CD14-positive monocyte (primary cell): ENCODE data around the gene RANBP17. TPM values are rescaled to one million over a fixed set of nuclear protein-coding genes. Genes with fewer than 3 reads are reported as not detected.

ENCODE experiments used
- DNase-seq, 3 donors: peaks; one replicate each; pipeline ENCODE4 v3.0.0-alpha.2; 2011 to 2022
- H2AFZ ChIP-seq: 2 replicates; pipeline ENCODE4 v1.6.0; 2012; ENCODE audit warnings: mild to moderate bottlenecking, low read depth, low read length, inconsistent platforms; ENCODE audit not compliant: insufficient read depth, poor library complexity, severe bottlenecking
- H3K27ac ChIP-seq, 2 donors: 1 replicate in 1 of 2; 2 replicates in 1 of 2; pipeline ENCODE4 v1.5.1; 2012 to 2013; ENCODE audit warnings: low read length in 2 of 2, control low read depth in 1 of 2, inconsistent platforms in 1 of 2, low read depth in 1 of 2, mild to moderate bottlenecking in 1 of 2
- H3K27me3 ChIP-seq, 2 donors: one replicate each; pipeline versions ENCODE4 v1.6.0 to v1.6.1; 2011 to 2013; ENCODE audit warnings: low read length in 2 of 2; ENCODE audit not compliant: control insufficient read depth in 2 of 2, insufficient read depth in 2 of 2
- H3K36me3 ChIP-seq, 2 donors: replicated peaks in 1 of 2; 1 replicate in 1 of 2; 2 replicates in 1 of 2; pipeline versions ENCODE4 v1.5.1 to v1.6.1; 2012 to 2013; ENCODE audit warnings: low read length in 2 of 2, control low read depth in 1 of 2, inconsistent platforms in 1 of 2, mild to moderate bottlenecking in 1 of 2; ENCODE audit not compliant: insufficient read depth in 2 of 2, control insufficient read depth in 1 of 2
- H3K4me1 ChIP-seq, 2 donors: 1 replicate in 1 of 2; 2 replicates in 1 of 2; pipeline versions ENCODE4 v1.5.1 to v1.6.1; 2012 to 2013; ENCODE audit warnings: low read length in 2 of 2, control low read depth in 1 of 2, inconsistent platforms in 1 of 2, mild to moderate bottlenecking in 1 of 2, moderate library complexity in 1 of 2; ENCODE audit not compliant: insufficient read depth in 2 of 2, control insufficient read depth in 1 of 2
- H3K4me2 ChIP-seq: replicated peaks from 2 replicates; pipeline ENCODE3; 2012; ENCODE audit warnings: low read length, moderate library complexity, mild to moderate bottlenecking; ENCODE audit not compliant: poor library complexity, severe bottlenecking; ENCODE audit errors: extremely low read depth
- H3K4me3 ChIP-seq, 3 experiments: fragments of 200-600 bp in 1 of 3; sonication (generic) in 1 of 3; replicated peaks in 1 of 3; 1 replicate in 2 of 3; 2 replicates in 1 of 3; pipeline ENCODE4 v1.5.1; 2011 to 2013; ENCODE audit warnings: low read length in 3 of 3, mild to moderate bottlenecking in 3 of 3, control low read depth in 2 of 3, low read depth in 2 of 3, inconsistent platforms in 1 of 3, moderate library complexity in 1 of 3
- H3K79me2 ChIP-seq: 2 replicates; pipeline ENCODE4 v1.6.0; 2012; ENCODE audit warnings: mild to moderate bottlenecking, control low read depth, inconsistent platforms, low read length, moderate library complexity; ENCODE audit not compliant: insufficient read depth
- H3K9ac ChIP-seq: 2 replicates; pipeline ENCODE4 v1.6.0; 2017; ENCODE audit warnings: low read length, mild to moderate bottlenecking; ENCODE audit not compliant: insufficient read depth, poor library complexity, severe bottlenecking
- H3K9me3 ChIP-seq, 2 donors: replicated peaks in 1 of 2; 1 replicate in 1 of 2; 2 replicates in 1 of 2; pipeline versions ENCODE4 v1.5.1 to v1.6.1; 2012 to 2013; ENCODE audit warnings: low read length in 2 of 2, control low read depth in 1 of 2; ENCODE audit not compliant: control insufficient read depth in 1 of 2, insufficient read depth in 1 of 2
- H4K20me1 ChIP-seq: 2 replicates; pipeline ENCODE4 v1.6.0; 2012; ENCODE audit warnings: mild to moderate bottlenecking, low read length, control low read depth, moderate library complexity; ENCODE audit not compliant: insufficient read depth
- H3K27ac Mint-ChIP-seq, 7 donors: one replicate each; pipeline ENCODE4 v1.8.0; 2020; ENCODE audit warnings: mild to moderate bottlenecking in 7 of 7, mixed read lengths in 7 of 7, moderate library complexity in 6 of 7, inconsistent platforms in 2 of 7
- H3K27me3 Mint-ChIP-seq, 3 donors: one replicate each; pipeline ENCODE4 v1.8.0; 2021 to 2022; ENCODE audit warnings: low read depth in 3 of 3, mild to moderate bottlenecking in 3 of 3, mixed read lengths in 3 of 3, moderate library complexity in 3 of 3, inconsistent platforms in 1 of 3
- H3K36me3 Mint-ChIP-seq, 2 donors: one replicate each; pipeline ENCODE4 v1.8.0; 2020; ENCODE audit warnings: mixed read lengths in 2 of 2, inconsistent platforms in 1 of 2, mild to moderate bottlenecking in 1 of 2
- H3K4me1 Mint-ChIP-seq: one replicate; pipeline ENCODE4 v1.8.0; 2020; ENCODE audit warnings: mild to moderate bottlenecking, mixed read lengths
- H3K4me3 Mint-ChIP-seq, 2 donors: one replicate each; pipeline ENCODE4 v1.8.0; 2020; ENCODE audit warnings: mild to moderate bottlenecking in 2 of 2, mixed read lengths in 2 of 2, moderate library complexity in 1 of 2
- H3K9me3 Mint-ChIP-seq, 7 donors: one replicate each; pipeline ENCODE4 v1.8.0; 2020 to 2022; ENCODE audit warnings: mixed read lengths in 7 of 7, mild to moderate bottlenecking in 6 of 7, moderate library complexity in 6 of 7, inconsistent platforms in 2 of 7
- CTCF ChIP-seq: fragments of 200-600 bp; IDR thresholded peaks from one replicate; pipeline ENCODE4 v1.8.0; 2022; ENCODE audit warnings: antibody characterized with exemption, mild to moderate bottlenecking
- WGBS: methylation state at CpG from one replicate; pipeline ENCODE4 v1.1.5; 2013; ENCODE audit warnings: missing lambda C conversion rate; ENCODE audit not compliant: insufficient coverage; 5-methylcytosine and 5-hydroxymethylcytosine counted together
- intact Hi-C, 2 donors: fragments of 100-400 bp; cut with micrococcal nuclease; formaldehyde crosslinking; loops; one replicate each; pipeline versions ENCODE4 v1.15.0 to v1.15.1; 2023
- polyA plus RNA-seq, 3 donors: library from polyadenylated mRNA; depleted of rRNA in 1 of 3; unstranded in 2 of 3; stranded (reverse) in 1 of 3; fragments of 300-500 nt in 2 of 3; fragments of >200 nt in 1 of 3; fragmentation: Illumina TruSeq in 2 of 3; gene quantifications; 1 replicate in 2 of 3; 2 replicates in 1 of 3; pipeline ENCODE4 v1.2.3, GENCODE V29; 2012 to 2021

RANBP17 gene
- polyA plus RNA-seq, 3 donors = 0.07 to 0.13 TPM; not detected in 1

GRCh38 chr5:171050916-171051315 is 189.1 kb downstream of the RANBP17 start:
- no peak for DNase-seq

GRCh38 chr5:171055875-171056454 is 194.1 kb downstream of the RANBP17 start:
- H3K36me3 ChIP-seq = no peaks in the 10 kb centered on the region
- no peaks in the 10 kb centered on the region for H3K27me3 ChIP-seq
- no peak for DNase-seq
- H2AFZ ChIP-seq = no peak overlapping the region
- no peak overlapping the region for H3K27ac ChIP-seq
- no peak overlapping the region for H3K4me2 ChIP-seq
- H3K9me3 Mint-ChIP-seq = peaks cover 7 to 43% (median 21%) of the 10 kb centered on the region in 7 donors
- peaks cover 4 to 28% of the 10 kb centered on the region in 2 donors for H3K9me3 ChIP-seq
- no peaks in the 10 kb centered on the region for H3K27me3 Mint-ChIP-seq
- H3K4me3 Mint-ChIP-seq = no peak overlapping the region
- H3K4me3 ChIP-seq = no peak overlapping the region
- H3K9ac ChIP-seq = no peak overlapping the region
- no peaks in the 10 kb centered on the region for H3K36me3 Mint-ChIP-seq
- H4K20me1 ChIP-seq = no peaks in the 10 kb centered on the region
- WGBS = no CpG with 5 or more reads among the region's 3 CpGs
- H3K4me1 Mint-ChIP-seq = no peaks in the 10 kb centered on the region
- TF ChIP-seq CTCF = no peak
- H3K79me2 ChIP-seq = no peaks in the 10 kb centered on the region
- intact Hi-C loops = no loop called here
- H3K27ac Mint-ChIP-seq = no peak overlapping the region
- no peaks in the 10 kb centered on the region for H3K4me1 ChIP-seq

More at GRCh38 chr5:171050916-171051315, 189.1 kb downstream of the RANBP17 start:
- Histone ChIP-seq H3K27me3 (no peaks in the 10 kb centered on the region), H2AFZ (no peak overlapping the region), H3K4me2 (no peak overlapping the region), H3K9ac (no peak overlapping the region), H3K4me3 (no peak overlapping the region), H3K79me2 (no peaks in the 10 kb centered on the region), H3K36me3 (no peaks in the 10 kb centered on the region), H3K4me1 (no peaks in the 10 kb centered on the region), H4K20me1 (no peaks in the 10 kb centered on the region), H3K27ac (no peak overlapping the region), H3K9me3 (peaks cover 4 to 20% of the 10 kb centered on the region in 2 donors)
- H3K36me3 Mint-ChIP-seq = no peaks in the 10 kb centered on the region
- no peaks in the 10 kb centered on the region for H3K27me3 Mint-ChIP-seq
- WGBS = no CpG with 5 or more reads among the region's 1 CpG
- no peak for TF ChIP-seq CTCF
- no peak overlapping the region for H3K27ac Mint-ChIP-seq
- peaks cover 2 to 24% (median 10%) of the 10 kb centered on the region in 7 donors for H3K9me3 Mint-ChIP-seq
- no peak overlapping the region for H3K4me3 Mint-ChIP-seq
- intact Hi-C loops = no loop called here
- H3K4me1 Mint-ChIP-seq = no peaks in the 10 kb centered on the region
